CD4-positive, alpha-beta T cell treated with Interleukin-17A for 1 hour (primary cell): ENCODE measurements around the gene PRSS1.
"Not testable (repeated sequence)": the region's sequence is repeated elsewhere in the genome, so short reads cannot be mapped to it uniquely, and the experiment has no call there.

Source experiments
- DNase-seq: peaks from one replicate; pipeline ENCODE4 v3.0.0-alpha.2; 2020

PRSS1 gene

GRCh38 chr7:142774826-142775225, 25.6 kb downstream of the PRSS1 start:
- no peak for DNase-seq

- DNase-seq = not testable (repeated sequence)
Measured at GRCh38 chr7:142775351-142776115, 26.3 kb downstream of the PRSS1 start.

- no peak for DNase-seq
Measured at GRCh38 chr7:142776206-142776844, 27.1 kb downstream of the PRSS1 start.

- DNase-seq = not testable (repeated sequence)
Measured at GRCh38 chr7:142776845-142777225, 27.6 kb downstream of the PRSS1 start.

GRCh38 chr7:142777318-142777717, 28.0 kb downstream of the PRSS1 start:
- no peak for DNase-seq

- DNase-seq = peak; percentile 86
Measured at GRCh38 chr7:142782922-142783900, 33.9 kb downstream of the PRSS1 start.

GRCh38 chr7:142784096-142784495, 34.8 kb downstream of the PRSS1 start:
- DNase-seq = no peak

- DNase-seq = peak; percentile 81
Measured at GRCh38 chr7:142784716-142785115, 35.4 kb downstream of the PRSS1 start.

GRCh38 chr7:142785841-142786250, 36.6 kb downstream of the PRSS1 start:
- peak; percentile 93 for DNase-seq

- DNase-seq = peak; percentile 21
Measured at GRCh38 chr7:142787034-142787768, 37.9 kb downstream of the PRSS1 start.

- peak; percentile 31 for DNase-seq
Measured at GRCh38 chr7:142787783-142788182, 38.5 kb downstream of the PRSS1 start.

- peak; percentile 41 for DNase-seq
Measured at GRCh38 chr7:142788303-142789289, 39.3 kb downstream of the PRSS1 start.

- DNase-seq = peak; percentile 45
Measured at GRCh38 chr7:142789441-142789840, 40.2 kb downstream of the PRSS1 start.

GRCh38 chr7:142790056-142790455, 40.8 kb downstream of the PRSS1 start:
- peak; percentile 43 for DNase-seq

GRCh38 chr7:142790555-142790954, 41.3 kb downstream of the PRSS1 start:
- DNase-seq = peak; percentile 31

GRCh38 chr7:142791502-142791901, 42.2 kb downstream of the PRSS1 start:
- peak; percentile 23 for DNase-seq

- DNase-seq = peak; percentile 16
Measured at GRCh38 chr7:142792129-142792528, 42.9 kb downstream of the PRSS1 start.

- no peak for DNase-seq
Measured at GRCh38 chr7:142792593-142792992, 43.3 kb downstream of the PRSS1 start.

- DNase-seq = peak; percentile 1
Measured at GRCh38 chr7:142793156-142793555, 43.9 kb downstream of the PRSS1 start.

- DNase-seq = peak; percentile 71
Measured at GRCh38 chr7:142795339-142795863, 46.1 kb downstream of the PRSS1 start.

- no peak for DNase-seq
Measured at GRCh38 chr7:142796001-142796500, 46.8 kb downstream of the PRSS1 start.
